GM12878 (cell line): Measurements from ENCODE around the gene CIB2. TPM values are rescaled to one million over a fixed set of nuclear protein-coding genes. Genes with fewer than 3 reads are reported as not detected.

Source experiments
- BACH1 ChIP-seq: fragments of 450-650 bp; IDR thresholded peaks from 2 replicates; pipeline ENCODE4 v1.6.1; 2017; ENCODE audit warnings: mild to moderate bottlenecking, borderline replicate concordance
- BCL11A ChIP-seq: IDR thresholded peaks from 2 replicates; pipeline ENCODE4 v1.6.1; 2011; ENCODE audit warnings: low read depth, low read length
- CBX3 ChIP-seq: fragments of 200-600 bp; sonication (generic); IDR thresholded peaks from 2 replicates; pipeline ENCODE4 v1.6.1; 2016; ENCODE audit warnings: low read depth, borderline replicate concordance
- CHD4 ChIP-seq: fragments of 200-600 bp; sonication (generic); IDR thresholded peaks from 2 replicates; pipeline ENCODE4 v1.6.1; 2016; ENCODE audit warnings: mild to moderate bottlenecking
- DPF2 ChIP-seq: fragments of 450-650 bp; IDR thresholded peaks from 2 replicates; pipeline ENCODE4 v1.6.1; 2017; ENCODE audit warnings: mild to moderate bottlenecking
- E2F4 ChIP-seq: IDR thresholded peaks from 2 replicates; pipeline ENCODE4 v1.6.1; 2012; ENCODE audit warnings: low read depth, low read length, improper control_type of control experiment
- EED ChIP-seq: sonication (generic); IDR thresholded peaks from 2 replicates; pipeline ENCODE4 v1.6.1; 2016; ENCODE audit warnings: antibody characterized with exemption, low read depth
- HCFC1 ChIP-seq: fragments of 150-350 bp; IDR thresholded peaks from 2 replicates; pipeline ENCODE4 v1.6.1; 2014; ENCODE audit warnings: low read length
- MAX ChIP-seq: IDR thresholded peaks from 2 replicates; pipeline ENCODE4 v1.6.1; 2012; ENCODE audit warnings: low read depth, low read length, improper control_type of control experiment
- NR2C1 ChIP-seq: fragments of 450-650 bp; IDR thresholded peaks from 2 replicates; pipeline ENCODE4 v1.6.1; 2017; ENCODE audit warnings: antibody characterized with exemption, mild to moderate bottlenecking, moderate library complexity
- PAX8 ChIP-seq: fragments of 450-650 bp; IDR thresholded peaks from 2 replicates; pipeline ENCODE4 v1.6.1; 2017; ENCODE audit warnings: mild to moderate bottlenecking, moderate library complexity
- POLR2AphosphoS2 ChIP-seq: IDR thresholded peaks from 2 replicates; pipeline ENCODE4 v1.6.1; 2011; ENCODE audit warnings: low read depth, mild to moderate bottlenecking, low read length, improper control_type of control experiment, moderate library complexity
- POLR2AphosphoS5 ChIP-seq: IDR thresholded peaks from 2 replicates; pipeline ENCODE4 v1.6.1; 2011; ENCODE audit warnings: mild to moderate bottlenecking, low read length, inconsistent platforms
- POU2F2 ChIP-seq: IDR thresholded peaks from 3 replicates; pipeline ENCODE4 v1.6.1; 2011; ENCODE audit warnings: low read depth, mild to moderate bottlenecking, low read length, borderline replicate concordance
- RAD21 ChIP-seq: IDR thresholded peaks from 2 replicates; pipeline ENCODE4 v1.6.1; 2011; ENCODE audit warnings: mild to moderate bottlenecking, low read depth, low read length, moderate library complexity; ENCODE audit not compliant: insufficient read depth
- ZBED1 ChIP-seq: IDR thresholded peaks from 2 replicates; pipeline ENCODE4 v1.6.1; 2016; ENCODE audit warnings: borderline replicate concordance
- ZBTB11 ChIP-seq: fragments of 450-650 bp; formaldehyde crosslinking; IDR thresholded peaks from 2 replicates; pipeline ENCODE4 v1.5.0; 2022; ENCODE audit warnings: mild to moderate bottlenecking, missing genetic modification characterization
- polyA plus RNA-seq, 11 experiments: library from polyadenylated mRNA; depleted of rRNA in 4 of 11; unstranded in 6 of 11; stranded (reverse) in 5 of 11; fragments of >200 nt; fragmentation: Nextera tagmentation in 4 of 11; fragmentation: Illumina TruSeq in 1 of 11; extraction: Ambion mirVana in 4 of 11; extraction: Trizol in 1 of 11; gene quantifications; 1 replicate in 1 of 11; 2 replicates in 10 of 11; pipeline versions ENCODE4 v1.2.1 to v1.2.3, GENCODE V29; 2011 to 2016; ENCODE audit warnings: inconsistent platforms in 2 of 11, missing spikeins in 2 of 11, low read depth in 1 of 11
- total RNA-seq, 4 experiments: library from RNA; depleted of rRNA in 3 of 4; stranded (reverse); fragments of >200 nt in 3 of 4; fragmentation: Illumina TruSeq in 1 of 4; extraction: Trizol in 1 of 4; gene quantifications; 2 replicates each; pipeline versions ENCODE4 v1.2.1 to v1.2.3, GENCODE V29; 2013 to 2021
- TF ChIP-seq, protein P1 (sequence below): fragments of 450-650 bp; IDR thresholded peaks from 2 replicates; pipeline ENCODE4 v1.6.1; 2016; ENCODE audit warnings: mild to moderate bottlenecking, moderate library complexity, borderline replicate concordance
- TF ChIP-seq, protein P2 (sequence below): fragments of 450-650 bp; formaldehyde crosslinking; IDR thresholded peaks from 2 replicates; pipeline ENCODE4 v1.4.0; 2022; ENCODE audit warnings: mild to moderate bottlenecking, moderate library complexity

CIB2 gene
- total and polyA plus RNA-seq, 10 of the 15 experiments (the other 5 are each of a cell fraction or from before 2014, with no cell fraction given), result 0.56 to 12.1 (median 7.1) TPM

DNA sequence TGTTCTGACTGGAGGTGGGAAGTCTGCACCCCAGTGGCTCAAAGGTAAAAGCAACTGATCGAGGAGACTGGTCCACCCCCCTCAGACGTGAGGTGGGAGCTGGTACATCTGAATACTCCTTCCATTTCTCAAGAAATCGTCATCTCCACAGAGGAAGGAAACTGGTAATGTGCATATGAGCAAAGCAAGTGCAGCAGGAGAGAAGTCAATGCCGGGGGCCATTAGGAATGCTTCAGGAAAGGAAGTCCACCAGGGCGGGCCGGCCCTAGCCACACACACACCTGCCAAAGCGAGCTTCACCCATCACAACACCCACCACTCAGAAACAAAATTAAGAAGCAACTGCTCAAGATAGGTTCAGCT lies 62.2 kb downstream of the CIB2 start (continued):
- TF ChIP-seq DPF2, result no peak
- TF ChIP-seq PAX8, result no peak
- TF ChIP-seq ZBTB11 (CRISPR knock-in tag), result no peak
- TF ChIP-seq, protein P1, sequence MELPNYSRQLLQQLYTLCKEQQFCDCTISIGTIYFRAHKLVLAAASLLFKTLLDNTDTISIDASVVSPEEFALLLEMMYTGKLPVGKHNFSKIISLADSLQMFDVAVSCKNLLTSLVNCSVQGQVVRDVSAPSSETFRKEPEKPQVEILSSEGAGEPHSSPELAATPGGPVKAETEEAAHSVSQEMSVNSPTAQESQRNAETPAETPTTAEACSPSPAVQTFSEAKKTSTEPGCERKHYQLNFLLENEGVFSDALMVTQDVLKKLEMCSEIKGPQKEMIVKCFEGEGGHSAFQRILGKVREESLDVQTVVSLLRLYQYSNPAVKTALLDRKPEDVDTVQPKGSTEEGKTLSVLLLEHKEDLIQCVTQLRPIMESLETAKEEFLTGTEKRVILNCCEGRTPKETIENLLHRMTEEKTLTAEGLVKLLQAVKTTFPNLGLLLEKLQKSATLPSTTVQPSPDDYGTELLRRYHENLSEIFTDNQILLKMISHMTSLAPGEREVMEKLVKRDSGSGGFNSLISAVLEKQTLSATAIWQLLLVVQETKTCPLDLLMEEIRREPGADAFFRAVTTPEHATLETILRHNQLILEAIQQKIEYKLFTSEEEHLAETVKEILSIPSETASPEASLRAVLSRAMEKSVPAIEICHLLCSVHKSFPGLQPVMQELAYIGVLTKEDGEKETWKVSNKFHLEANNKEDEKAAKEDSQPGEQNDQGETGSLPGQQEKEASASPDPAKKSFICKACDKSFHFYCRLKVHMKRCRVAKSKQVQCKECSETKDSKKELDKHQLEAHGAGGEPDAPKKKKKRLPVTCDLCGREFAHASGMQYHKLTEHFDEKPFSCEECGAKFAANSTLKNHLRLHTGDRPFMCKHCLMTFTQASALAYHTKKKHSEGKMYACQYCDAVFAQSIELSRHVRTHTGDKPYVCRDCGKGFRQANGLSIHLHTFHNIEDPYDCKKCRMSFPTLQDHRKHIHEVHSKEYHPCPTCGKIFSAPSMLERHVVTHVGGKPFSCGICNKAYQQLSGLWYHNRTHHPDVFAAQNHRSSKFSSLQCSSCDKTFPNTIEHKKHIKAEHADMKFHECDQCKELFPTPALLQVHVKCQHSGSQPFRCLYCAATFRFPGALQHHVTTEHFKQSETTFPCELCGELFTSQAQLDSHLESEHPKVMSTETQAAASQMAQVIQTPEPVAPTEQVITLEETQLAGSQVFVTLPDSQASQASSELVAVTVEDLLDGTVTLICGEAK, result no peak
- TF ChIP-seq E2F4, result no peak
- 0 out of 2 replicates have a peak, but pooled peaks have one; percentile 7 for TF ChIP-seq BACH1
- TF ChIP-seq NR2C1, result no peak
- no peak for TF ChIP-seq CHD4
- TF ChIP-seq POU2F2, result no peak
- no peak for TF ChIP-seq CBX3
- TF ChIP-seq HCFC1, result no peak
- no peak for TF ChIP-seq ZBED1
- TF ChIP-seq BCL11A, result no peak
- no peak for TF ChIP-seq RAD21
- no peak for TF ChIP-seq POLR2AphosphoS2
- TF ChIP-seq, protein P2, sequence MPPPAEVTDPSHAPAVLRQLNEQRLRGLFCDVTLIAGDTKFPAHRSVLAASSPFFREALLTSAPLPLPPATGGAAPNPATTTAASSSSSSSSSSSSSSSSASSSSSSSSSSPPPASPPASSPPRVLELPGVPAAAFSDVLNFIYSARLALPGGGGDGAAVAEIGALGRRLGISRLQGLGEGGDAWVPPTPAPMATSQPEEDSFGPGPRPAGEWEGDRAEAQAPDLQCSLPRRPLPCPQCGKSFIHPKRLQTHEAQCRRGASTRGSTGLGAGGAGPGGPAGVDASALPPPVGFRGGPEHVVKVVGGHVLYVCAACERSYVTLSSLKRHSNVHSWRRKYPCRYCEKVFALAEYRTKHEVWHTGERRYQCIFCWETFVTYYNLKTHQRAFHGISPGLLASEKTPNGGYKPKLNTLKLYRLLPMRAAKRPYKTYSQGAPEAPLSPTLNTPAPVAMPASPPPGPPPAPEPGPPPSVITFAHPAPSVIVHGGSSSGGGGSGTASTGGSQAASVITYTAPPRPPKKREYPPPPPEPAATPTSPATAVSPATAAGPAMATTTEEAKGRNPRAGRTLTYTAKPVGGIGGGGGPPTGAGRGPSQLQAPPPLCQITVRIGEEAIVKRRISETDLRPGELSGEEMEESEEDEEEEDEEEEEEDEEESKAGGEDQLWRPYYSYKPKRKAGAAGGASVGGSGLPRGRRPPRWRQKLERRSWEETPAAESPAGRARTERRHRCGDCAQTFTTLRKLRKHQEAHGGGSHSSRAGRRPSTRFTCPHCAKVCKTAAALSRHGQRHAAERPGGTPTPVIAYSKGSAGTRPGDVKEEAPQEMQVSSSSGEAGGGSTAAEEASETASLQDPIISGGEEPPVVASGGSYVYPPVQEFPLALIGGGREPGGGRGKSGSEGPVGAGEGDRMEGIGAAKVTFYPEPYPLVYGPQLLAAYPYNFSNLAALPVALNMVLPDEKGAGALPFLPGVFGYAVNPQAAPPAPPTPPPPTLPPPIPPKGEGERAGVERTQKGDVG (CRISPR knock-in tag), result no peak
- 0 out of 2 replicates have a peak, but pooled peaks have one; percentile 20 for TF ChIP-seq EED
- no peak for TF ChIP-seq POLR2AphosphoS5
- no peak for TF ChIP-seq MAX
- TF ChIP-seq, all 136 proteins: peak for 8
